ENCODE data around the gene TRAP1.

DNA sequence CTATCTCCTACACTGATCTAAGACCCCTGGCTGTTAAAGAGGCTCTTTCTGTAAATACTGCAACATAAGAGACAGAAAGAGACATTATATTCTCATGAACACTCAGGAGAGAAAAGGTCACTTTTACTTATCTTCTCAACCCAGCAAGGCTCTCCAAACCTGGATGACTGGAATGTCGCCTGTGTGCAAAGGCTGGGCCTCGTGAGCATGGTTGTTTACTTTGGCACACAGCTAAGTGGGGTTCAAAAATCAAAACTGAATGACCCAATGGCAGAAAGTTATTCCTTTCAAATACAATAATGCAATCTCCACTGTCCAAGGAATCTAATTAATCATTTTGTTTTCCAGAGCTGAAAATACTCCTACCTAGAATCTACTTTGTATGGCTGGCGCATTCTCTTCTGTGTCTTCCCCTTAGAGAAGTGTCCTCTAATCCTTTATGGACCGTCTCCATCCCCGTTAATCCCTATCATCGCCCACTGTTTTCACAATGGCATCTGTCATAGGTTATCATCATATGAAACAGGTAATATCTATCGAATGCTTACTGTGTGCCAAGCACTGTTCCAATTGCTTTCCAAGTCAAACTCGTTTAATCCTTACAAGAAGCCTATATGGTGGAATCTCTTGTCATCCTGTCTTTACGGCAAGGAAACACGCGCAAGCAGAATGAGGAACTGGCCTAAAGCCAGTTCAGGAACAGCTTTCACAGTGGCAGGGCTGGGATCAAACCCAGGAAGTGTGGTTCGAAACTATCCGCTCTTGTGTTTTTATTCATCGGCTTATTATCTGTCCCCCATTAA, 107.2 kb downstream of the TRAP1 start:
- TF ChIP-seq, protein P1, sequence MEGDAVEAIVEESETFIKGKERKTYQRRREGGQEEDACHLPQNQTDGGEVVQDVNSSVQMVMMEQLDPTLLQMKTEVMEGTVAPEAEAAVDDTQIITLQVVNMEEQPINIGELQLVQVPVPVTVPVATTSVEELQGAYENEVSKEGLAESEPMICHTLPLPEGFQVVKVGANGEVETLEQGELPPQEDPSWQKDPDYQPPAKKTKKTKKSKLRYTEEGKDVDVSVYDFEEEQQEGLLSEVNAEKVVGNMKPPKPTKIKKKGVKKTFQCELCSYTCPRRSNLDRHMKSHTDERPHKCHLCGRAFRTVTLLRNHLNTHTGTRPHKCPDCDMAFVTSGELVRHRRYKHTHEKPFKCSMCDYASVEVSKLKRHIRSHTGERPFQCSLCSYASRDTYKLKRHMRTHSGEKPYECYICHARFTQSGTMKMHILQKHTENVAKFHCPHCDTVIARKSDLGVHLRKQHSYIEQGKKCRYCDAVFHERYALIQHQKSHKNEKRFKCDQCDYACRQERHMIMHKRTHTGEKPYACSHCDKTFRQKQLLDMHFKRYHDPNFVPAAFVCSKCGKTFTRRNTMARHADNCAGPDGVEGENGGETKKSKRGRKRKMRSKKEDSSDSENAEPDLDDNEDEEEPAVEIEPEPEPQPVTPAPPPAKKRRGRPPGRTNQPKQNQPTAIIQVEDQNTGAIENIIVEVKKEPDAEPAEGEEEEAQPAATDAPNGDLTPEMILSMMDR (conservative IDR thresholded peaks at IDR 0.05; ENCODE audit: low read depth in 2 of 2) = no peak
- no peak for TF ChIP-seq EZH2phosphoT487 (IDR thresholded peaks at IDR 0.05; ENCODE audit: unreplicated experiment)
- TF ChIP-seq ZNF331 (CRISPR knock-in tag; IDR thresholded peaks at IDR 0.05; ENCODE audit: low read depth) = no peak
- TF ChIP-seq EZH2 (IDR thresholded peaks at IDR 0.05; ENCODE audit: low read depth, unreplicated experiment) = no peak
- TF ChIP-seq, protein P2, sequence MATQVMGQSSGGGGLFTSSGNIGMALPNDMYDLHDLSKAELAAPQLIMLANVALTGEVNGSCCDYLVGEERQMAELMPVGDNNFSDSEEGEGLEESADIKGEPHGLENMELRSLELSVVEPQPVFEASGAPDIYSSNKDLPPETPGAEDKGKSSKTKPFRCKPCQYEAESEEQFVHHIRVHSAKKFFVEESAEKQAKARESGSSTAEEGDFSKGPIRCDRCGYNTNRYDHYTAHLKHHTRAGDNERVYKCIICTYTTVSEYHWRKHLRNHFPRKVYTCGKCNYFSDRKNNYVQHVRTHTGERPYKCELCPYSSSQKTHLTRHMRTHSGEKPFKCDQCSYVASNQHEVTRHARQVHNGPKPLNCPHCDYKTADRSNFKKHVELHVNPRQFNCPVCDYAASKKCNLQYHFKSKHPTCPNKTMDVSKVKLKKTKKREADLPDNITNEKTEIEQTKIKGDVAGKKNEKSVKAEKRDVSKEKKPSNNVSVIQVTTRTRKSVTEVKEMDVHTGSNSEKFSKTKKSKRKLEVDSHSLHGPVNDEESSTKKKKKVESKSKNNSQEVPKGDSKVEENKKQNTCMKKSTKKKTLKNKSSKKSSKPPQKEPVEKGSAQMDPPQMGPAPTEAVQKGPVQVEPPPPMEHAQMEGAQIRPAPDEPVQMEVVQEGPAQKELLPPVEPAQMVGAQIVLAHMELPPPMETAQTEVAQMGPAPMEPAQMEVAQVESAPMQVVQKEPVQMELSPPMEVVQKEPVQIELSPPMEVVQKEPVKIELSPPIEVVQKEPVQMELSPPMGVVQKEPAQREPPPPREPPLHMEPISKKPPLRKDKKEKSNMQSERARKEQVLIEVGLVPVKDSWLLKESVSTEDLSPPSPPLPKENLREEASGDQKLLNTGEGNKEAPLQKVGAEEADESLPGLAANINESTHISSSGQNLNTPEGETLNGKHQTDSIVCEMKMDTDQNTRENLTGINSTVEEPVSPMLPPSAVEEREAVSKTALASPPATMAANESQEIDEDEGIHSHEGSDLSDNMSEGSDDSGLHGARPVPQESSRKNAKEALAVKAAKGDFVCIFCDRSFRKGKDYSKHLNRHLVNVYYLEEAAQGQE (IDR thresholded peaks at IDR 0.05; ENCODE audit: unreplicated experiment) = no peak
- no peak for TF ChIP-seq POLR2AphosphoS5 (IDR thresholded peaks at IDR 0.05; ENCODE audit: low read depth)
- no peak for TF ChIP-seq JUNB (IDR thresholded peaks at IDR 0.05; ENCODE audit: unreplicated experiment)
- TF ChIP-seq STAT1 (IDR thresholded peaks at IDR 0.05; ENCODE audit: unreplicated experiment) = no peak
- no peak for TF ChIP-seq ZNF114 (CRISPR knock-in tag; IDR thresholded peaks at IDR 0.05)
- TF ChIP-seq, protein P3, sequence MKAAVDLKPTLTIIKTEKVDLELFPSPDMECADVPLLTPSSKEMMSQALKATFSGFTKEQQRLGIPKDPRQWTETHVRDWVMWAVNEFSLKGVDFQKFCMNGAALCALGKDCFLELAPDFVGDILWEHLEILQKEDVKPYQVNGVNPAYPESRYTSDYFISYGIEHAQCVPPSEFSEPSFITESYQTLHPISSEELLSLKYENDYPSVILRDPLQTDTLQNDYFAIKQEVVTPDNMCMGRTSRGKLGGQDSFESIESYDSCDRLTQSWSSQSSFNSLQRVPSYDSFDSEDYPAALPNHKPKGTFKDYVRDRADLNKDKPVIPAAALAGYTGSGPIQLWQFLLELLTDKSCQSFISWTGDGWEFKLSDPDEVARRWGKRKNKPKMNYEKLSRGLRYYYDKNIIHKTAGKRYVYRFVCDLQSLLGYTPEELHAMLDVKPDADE (IDR thresholded peaks at IDR 0.05) = no peak
- TF ChIP-seq CREB1 (CRISPR knock-in tag; IDR thresholded peaks at IDR 0.05; ENCODE audit: low read depth) = no peak
- no peak for TF ChIP-seq NANOG (IDR thresholded peaks at IDR 0.05; ENCODE audit: borderline replicate concordance)
